GM18517 (cell line): ENCODE measurements around the gene EPS8L2.

ENCODE experiments used
- ATAC-seq: cut with Tn5 transposase; IDR thresholded peaks from one replicate; pipeline ENCODE4 v1.9.1; 2021; ENCODE audit warnings: mild to moderate bottlenecking, moderate library complexity; ENCODE audit not compliant: unreplicated experiment

EPS8L2 gene

GRCh38 chr11:748007-748359 lies 42.0 kb downstream of the EPS8L2 start:
- no peak for ATAC-seq

GRCh38 chr11:749731-750130 lies 43.7 kb downstream of the EPS8L2 start:
- ATAC-seq, result no peak

GRCh38 chr11:760236-760635 lies 54.2 kb downstream of the EPS8L2 start:
- no peak for ATAC-seq

GRCh38 chr11:761526-762108 lies 55.6 kb downstream of the EPS8L2 start:
- no peak for ATAC-seq

GRCh38 chr11:762421-763072 lies 56.5 kb downstream of the EPS8L2 start:
- no peak for ATAC-seq

- no peak for ATAC-seq
These were observed 57.0 kb downstream of the EPS8L2 start for GRCh38 chr11:763073-763463.

GRCh38 chr11:763549-764321 lies 57.7 kb downstream of the EPS8L2 start:
- ATAC-seq, result no peak

GRCh38 chr11:764322-765024 lies 58.4 kb downstream of the EPS8L2 start:
- no peak for ATAC-seq

GRCh38 chr11:765025-765801 lies 59.2 kb downstream of the EPS8L2 start:
- ATAC-seq, result no peak

- no peak for ATAC-seq
These were observed 59.7 kb downstream of the EPS8L2 start for GRCh38 chr11:765802-766091.

GRCh38 chr11:766106-766935 lies 60.3 kb downstream of the EPS8L2 start:
- ATAC-seq, result no peak

GRCh38 chr11:766936-767210 lies 60.8 kb downstream of the EPS8L2 start:
- ATAC-seq, result no peak

- no peak for ATAC-seq
These were observed 61.2 kb downstream of the EPS8L2 start for GRCh38 chr11:767238-767637.

- ATAC-seq, result no peak
These were observed 64.0 kb downstream of the EPS8L2 start for GRCh38 chr11:769887-770641.

- ATAC-seq, result no peak
These were observed 64.9 kb downstream of the EPS8L2 start for GRCh38 chr11:770642-771616.

- no peak for ATAC-seq
These were observed 65.7 kb downstream of the EPS8L2 start for GRCh38 chr11:771617-772204.

GRCh38 chr11:772429-773390 lies 66.7 kb downstream of the EPS8L2 start:
- no peak for ATAC-seq
